ENCODE results near the gene DUOXA2. TPM values are rescaled to one million over a fixed set of nuclear protein-coding genes. Genes with fewer than 3 reads are reported as not detected.

DUOXA2 gene
- total and polyA plus RNA-seq, 2 of the 4 experiments (the other 2 are of a cell fraction): not detected

GRCh38 chr15:45121020-45121419 lies 6.9 kb downstream of the DUOXA2 start:
- no peak overlapping the region for H4K5ac ChIP-seq (ENCODE audit: low read depth, low read length)
- no peak overlapping the region for H2AFZ ChIP-seq (replicated peaks; ENCODE audit: low read length, poor library complexity)
- no peak overlapping the region for H2AK9ac ChIP-seq (replicated peaks; ENCODE audit: low read depth, low read length, poor library complexity)
- no peaks in the 10 kb centered on the region for H3K9me1 ChIP-seq (ENCODE audit: insufficient read depth, low read length)
- H3K9ac ChIP-seq (ENCODE audit: low read depth, low read length): no peak overlapping the region
- peaks cover 31% of the 10 kb centered on the region for H3K27me3 ChIP-seq (ENCODE audit: control insufficient read depth, insufficient read depth, low read length)
- H2BK5ac ChIP-seq (ENCODE audit: low read depth, low read length, poor library complexity, severe bottlenecking): no peak overlapping the region
- no peak overlapping the region for H2BK120ac ChIP-seq (ENCODE audit: low read depth, low read length)
- dilution Hi-C loops (cut with HindIII; ENCODE audit: low sequenced_read_pairs, unreplicated experiment): no loop called here
- ATAC-seq (ENCODE audit: low read depth) (no peak), DNase-seq (no peak)
- H3K14ac ChIP-seq (replicated peaks; ENCODE audit: low read depth, low read length): no peak overlapping the region
- H3K4me1 ChIP-seq (ENCODE audit: control insufficient read depth, insufficient read depth, low read length): peaks cover 3% of the 10 kb centered on the region
- no peak overlapping the region for H4K91ac ChIP-seq (ENCODE audit: insufficient read depth, low read depth, low read length)
- H3K27ac ChIP-seq (ENCODE audit: insufficient read depth, low read length): no peak overlapping the region
- ChIA-PET POLR2A (ENCODE audit: unreplicated experiment) (no interaction called here), CTCF (no interaction called here)
- H3K23ac ChIP-seq (ENCODE audit: low read depth, low read length): no peak overlapping the region
- no peak overlapping the region for H3K4me3 ChIP-seq (ENCODE audit: insufficient read depth, low read depth, low read length)
- no peaks in the 10 kb centered on the region for H3K79me1 ChIP-seq (ENCODE audit: low read depth in 1 of 2, low read length in 2 of 2)
- no peak overlapping the region for H3K18ac ChIP-seq (ENCODE audit: low read depth, low read length)
- no peak overlapping the region for H3K4me2 ChIP-seq (ENCODE audit: low read depth, low read length)
- in situ Hi-C loops (cut with MboI; ENCODE audit: low sequenced_read_pairs): no loop called here
- WGBS, 2 experiments (ENCODE audit: extremely low coverage in 2 of 2, insufficient read length in 1 of 2): no CpG with 5 or more reads among the region's 3 CpGs
- no peak overlapping the region for H3K4ac ChIP-seq (ENCODE audit: low read depth, low read length)
- intact Hi-C loops (cut with micrococcal nuclease): no loop called here
- no peak overlapping the region for H2BK20ac ChIP-seq (ENCODE audit: low read depth, low read length)
- H2AK5ac ChIP-seq (ENCODE audit: low read depth, low read length): no peak overlapping the region
- TF ChIP-seq FOS (IDR thresholded peaks at IDR 0.05; ENCODE audit: low read depth, low read length) (no peak), BHLHE40 (IDR thresholded peaks at IDR 0.05; ENCODE audit: low read depth, low read length) (no peak), CEBPB (IDR thresholded peaks at IDR 0.05; ENCODE audit: low read depth, low read length) (no peak), ELK1 (IDR thresholded peaks at IDR 0.05; ENCODE audit: borderline replicate concordance, low read depth, low read length) (no peak), POLR2A (IDR thresholded peaks at IDR 0.05; ENCODE audit: low read depth, low read length) (no peak), SMC3 (IDR thresholded peaks at IDR 0.05; ENCODE audit: low read depth, low read length) (no peak), MAZ (IDR thresholded peaks at IDR 0.05; ENCODE audit: borderline replicate concordance, low read depth, low read length) (no peak)
- H3K56ac ChIP-seq (ENCODE audit: extremely low read depth, insufficient read depth, low read length): no peak overlapping the region
- no peak overlapping the region for H2BK15ac ChIP-seq (ENCODE audit: low read depth, low read length)
- H3K36me3 ChIP-seq (ENCODE audit: control insufficient read depth, insufficient read depth, low read length): no peaks in the 10 kb centered on the region
- BruUV-seq (replicated peaks): no TSS peak
- H4K20me1 ChIP-seq (ENCODE audit: insufficient read depth, low read length): no peaks in the 10 kb centered on the region
- H4K8ac ChIP-seq (ENCODE audit: low read depth in 2 of 2, low read length in 2 of 2): no peak overlapping the region
- H3K9me3 ChIP-seq (ENCODE audit: control insufficient read depth, insufficient read depth, low read length): no peaks in the 10 kb centered on the region
